H1 (cell line): ENCODE measurements around the gene BCL6B. TPM values are rescaled to one million over a fixed set of nuclear protein-coding genes. Genes with fewer than 3 reads are reported as not detected.

Source experiments
- CTCF ChIA-PET: fragments of 300-600 bp; sonication (Branson Sonifier 250); formaldehyde crosslinking; loops from one replicate; lab custom pipeline; 2021; ENCODE audit not compliant: partially characterized antibody; lab: Charles Lee
- POLR2A ChIA-PET: fragments of 300-600 bp; sonication (Branson Sonifier 250); formaldehyde crosslinking; loops from one replicate; lab custom pipeline; 2021; ENCODE audit warnings: inconsistent platforms; ENCODE audit not compliant: partially characterized antibody; lab: Charles Lee
- DNase-seq, 2 experiments: peaks; one replicate each; pipeline versions ENCODE4 v3.0.0 to v3.0.0-alpha.2; 2010 to 2022; ENCODE audit warnings: low spot score in 2 of 2, low read depth in 1 of 2, mixed read lengths in 1 of 2
- FAIRE-seq: peaks from 2 replicates; lab custom pipeline; 2011; peaks lifted over from hg19 to GRCh38; lab: Jason Lieb, UNC
- H2AFZ ChIP-seq: 2 replicates; pipeline ENCODE4 v1.8.1; 2012; ENCODE audit warnings: low read length, inconsistent platforms
- H2AK5ac ChIP-seq: 2 replicates; pipeline ENCODE4 v1.6.1; 2013; ENCODE audit warnings: low read depth, low read length
- H2BK120ac ChIP-seq: replicated peaks from 2 replicates; pipeline ENCODE3; 2013; ENCODE audit warnings: low read depth, low read length, inconsistent platforms
- H2BK12ac ChIP-seq: 2 replicates; pipeline ENCODE4 v1.6.1; 2013; ENCODE audit warnings: low read depth, low read length
- H2BK15ac ChIP-seq: 2 replicates; pipeline ENCODE4 v1.6.1; 2013; ENCODE audit warnings: low read length
- H2BK20ac ChIP-seq: 2 replicates; pipeline ENCODE4 v1.6.1; 2013; ENCODE audit warnings: low read length
- H2BK5ac ChIP-seq: 2 replicates; pipeline ENCODE4 v1.6.1; 2013; ENCODE audit warnings: low read depth, low read length
- H3K14ac ChIP-seq: 2 replicates; pipeline ENCODE4 v1.6.1; 2013; ENCODE audit warnings: inconsistent platforms; ENCODE audit not compliant: insufficient read length
- H3K18ac ChIP-seq: 2 replicates; pipeline ENCODE4 v1.6.1; 2013; ENCODE audit warnings: low read length; ENCODE audit errors: extremely low read depth
- H3K23ac ChIP-seq: 2 replicates; pipeline ENCODE4 v1.6.1; 2013; ENCODE audit warnings: inconsistent platforms; ENCODE audit not compliant: insufficient read length
- H3K23me2 ChIP-seq: 2 replicates; pipeline ENCODE4 v1.6.1; 2013; ENCODE audit warnings: low read depth, low read length
- H3K27ac ChIP-seq: 2 replicates; pipeline ENCODE4 v1.6.1; 2011; ENCODE audit warnings: low read depth, low read length, inconsistent platforms
- H3K27me3 ChIP-seq, 4 experiments: replicated peaks in 1 of 4; 1 replicate in 1 of 4; 2 replicates in 3 of 4; pipeline versions ENCODE4 v1.6.1 to v1.8.1; 2011 to 2013; ENCODE audit warnings: low read length in 3 of 4, mild to moderate bottlenecking in 3 of 4, inconsistent platforms in 2 of 4, mixed read lengths in 2 of 4, moderate library complexity in 1 of 4; ENCODE audit not compliant: control insufficient read depth in 3 of 4, insufficient read depth in 3 of 4; ENCODE audit errors: extremely low read depth in 1 of 4
- H3K36me3 ChIP-seq, 4 experiments: 2 replicates each; pipeline versions ENCODE4 v1.6.1 to v1.8.1; 2011 to 2013; ENCODE audit warnings: mild to moderate bottlenecking in 4 of 4, low read length in 3 of 4, moderate library complexity in 2 of 4, control low read depth in 1 of 4, inconsistent platforms in 1 of 4; ENCODE audit not compliant: insufficient read depth in 4 of 4, control insufficient read depth in 2 of 4
- H3K4ac ChIP-seq: replicated peaks from 2 replicates; pipeline ENCODE3; 2013; ENCODE audit warnings: low read length, low read depth, mixed read lengths, inconsistent platforms; ENCODE audit not compliant: insufficient read length
- H3K4me1 ChIP-seq, 4 experiments: replicated peaks in 1 of 4; 1 replicate in 1 of 4; 2 replicates in 3 of 4; pipeline versions ENCODE4 v1.6.1 to v1.8.1; 2011 to 2013; ENCODE audit warnings: low read length in 3 of 4, inconsistent platforms in 2 of 4, mixed read lengths in 1 of 4; ENCODE audit not compliant: insufficient read depth in 4 of 4, control insufficient read depth in 3 of 4
- H3K4me2 ChIP-seq, 2 experiments: 2 replicates each; pipeline versions ENCODE4 v1.6.1 to v1.8.1; 2011 to 2013; ENCODE audit warnings: low read depth in 2 of 2, low read length in 2 of 2, control low read depth in 1 of 2, inconsistent platforms in 1 of 2, mild to moderate bottlenecking in 1 of 2; ENCODE audit not compliant: insufficient read depth in 1 of 2
- H3K4me3 ChIP-seq, 4 experiments: fragments of 200-600, 300-600 bp in 1 of 4; sonication (generic), shearing (Covaris generic), sonication (Bioruptor Twin) in 1 of 4; 2 replicates each; pipeline versions ENCODE4 v1.5.1 to v1.8.1; 2011 to 2016; ENCODE audit warnings: low read length in 4 of 4, low read depth in 3 of 4, control low read depth in 2 of 4, inconsistent platforms in 2 of 4, mild to moderate bottlenecking in 2 of 4, mixed read lengths in 1 of 4, moderate library complexity in 1 of 4; ENCODE audit not compliant: insufficient read depth in 2 of 4; ENCODE audit errors: extremely low read depth in 1 of 4
- H3K56ac ChIP-seq: replicated peaks from 2 replicates; pipeline ENCODE3; 2013; ENCODE audit warnings: low read depth, mild to moderate bottlenecking, mixed read lengths, low read length, inconsistent platforms; ENCODE audit not compliant: insufficient read length
- H3K79me1 ChIP-seq: 2 replicates; pipeline ENCODE4 v1.6.1; 2013; ENCODE audit warnings: low read depth, low read length, control low read depth
- H3K79me2 ChIP-seq, 2 experiments: 2 replicates each; pipeline versions ENCODE4 v1.6.1 to v1.8.1; 2012 to 2013; ENCODE audit warnings: low read length in 2 of 2, mild to moderate bottlenecking in 2 of 2, inconsistent platforms in 1 of 2; ENCODE audit not compliant: insufficient read depth in 2 of 2, control insufficient read depth in 1 of 2
- H3K9ac ChIP-seq, 4 experiments: replicated peaks in 1 of 4; 1 replicate in 1 of 4; 2 replicates in 3 of 4; pipeline versions ENCODE4 v1.6.1 to v1.8.1; 2011 to 2013; ENCODE audit warnings: low read depth in 3 of 4, low read length in 3 of 4, control low read depth in 2 of 4, mild to moderate bottlenecking in 2 of 4, moderate library complexity in 2 of 4, inconsistent platforms in 1 of 4; ENCODE audit errors: extremely low read depth in 1 of 4
- H3K9me3 ChIP-seq, 2 experiments: 2 replicates each; pipeline versions ENCODE4 v1.6.1 to v1.8.1; 2012 to 2013; ENCODE audit warnings: mild to moderate bottlenecking in 2 of 2, moderate library complexity in 2 of 2, control low read depth in 1 of 2, inconsistent platforms in 1 of 2, low read depth in 1 of 2, low read length in 1 of 2, mixed read lengths in 1 of 2; ENCODE audit not compliant: insufficient read depth in 2 of 2
- H4K20me1 ChIP-seq, 2 experiments: replicated peaks in 1 of 2; 2 replicates each; pipeline versions ENCODE3 to v1.8.1; 2011 to 2013; ENCODE audit warnings: inconsistent platforms in 2 of 2, low read length in 2 of 2, mild to moderate bottlenecking in 1 of 2; ENCODE audit not compliant: insufficient read depth in 2 of 2, control insufficient read depth in 1 of 2
- H4K5ac ChIP-seq: 2 replicates; pipeline ENCODE4 v1.6.1; 2013; ENCODE audit warnings: low read length, low read depth, mixed read lengths, inconsistent platforms; ENCODE audit not compliant: insufficient read length
- H4K8ac ChIP-seq: 2 replicates; pipeline ENCODE4 v1.8.0; 2013; ENCODE audit warnings: mild to moderate bottlenecking, moderate library complexity, low read length, inconsistent platforms; ENCODE audit not compliant: insufficient read depth; ENCODE audit errors: extremely low read depth
- H4K91ac ChIP-seq: replicated peaks from 2 replicates; pipeline ENCODE3; 2013; ENCODE audit warnings: low read length, mixed read lengths, inconsistent platforms; ENCODE audit not compliant: insufficient read length
- CBX8 ChIP-seq: fragments of 300-800, 300-1000 bp; sonication (generic); IDR thresholded peaks from 2 replicates; pipeline ENCODE4 v1.7.1; 2016; ENCODE audit warnings: low read depth, low read length, borderline replicate concordance
- CEBPB ChIP-seq: IDR thresholded peaks from 2 replicates; pipeline ENCODE4 v1.6.1; 2012; ENCODE audit warnings: low read depth, low read length
- CHD1 ChIP-seq: IDR thresholded peaks from 2 replicates; pipeline ENCODE4 v1.6.1; 2012; ENCODE audit warnings: low read depth, low read length, improper control_type of control experiment
- CTBP2 ChIP-seq: IDR thresholded peaks from 2 replicates; pipeline ENCODE4 v1.7.0; 2011; ENCODE audit warnings: borderline replicate concordance, mild to moderate bottlenecking, moderate library complexity, mixed read lengths, low read length; ENCODE audit not compliant: insufficient read depth, insufficient read length
- KDM4A ChIP-seq: IDR thresholded peaks from one replicate; pipeline ENCODE4 v1.7.1; 2012; ENCODE audit warnings: low read depth, mild to moderate bottlenecking, moderate library complexity, low read length, inconsistent platforms; ENCODE audit not compliant: severe bottlenecking
- PHF8 ChIP-seq: fragments of 200-600 bp; sonication (generic); conservative IDR thresholded peaks from 2 replicates; pipeline ENCODE4 v1.7.1; 2012; ENCODE audit warnings: low read depth, mild to moderate bottlenecking, inconsistent platforms, low read length, moderate library complexity
- RXRA ChIP-seq: IDR thresholded peaks from 2 replicates; pipeline ENCODE4 v1.6.1; 2011; ENCODE audit warnings: low read depth, mild to moderate bottlenecking, low read length, moderate library complexity; ENCODE audit not compliant: insufficient read depth
- SIN3A ChIP-seq, 2 experiments: IDR thresholded peaks in 1 of 2; conservative IDR thresholded peaks in 1 of 2; 2 replicates each; pipeline ENCODE4 v1.6.1; 2011 to 2012; ENCODE audit warnings: low read length in 2 of 2, improper control_type of control experiment in 1 of 2, low read depth in 1 of 2, mild to moderate bottlenecking in 1 of 2
- TAF1 ChIP-seq: IDR thresholded peaks from 2 replicates; pipeline ENCODE4 v1.6.1; 2011; ENCODE audit warnings: mild to moderate bottlenecking, low read depth, low read length
- TAF7 ChIP-seq: optimal IDR thresholded peaks from 2 replicates; pipeline ENCODE3; 2011; ENCODE audit warnings: low read depth, mild to moderate bottlenecking, inconsistent platforms, low read length, moderate library complexity, borderline replicate concordance
- WGBS, 2 experiments: shearing (Covaris generic) in 1 of 2; methylation state at CpG; one replicate each; pipeline versions ENCODE4 v1.1.6 to v1.1.7; 2013 to 2015; ENCODE audit warnings: low lambda C conversion rate in 2 of 2, mixed read lengths in 2 of 2, inconsistent platforms in 1 of 2, low coverage in 1 of 2, missing lambda C conversion rate in 1 of 2; ENCODE audit not compliant: insufficient replicate concordance in 2 of 2, insufficient coverage in 1 of 2, insufficient read length in 1 of 2; ENCODE audit errors: extremely low coverage in 1 of 2, missing lambda C conversion rate in 1 of 2; 5-methylcytosine and 5-hydroxymethylcytosine counted together
- polyA plus RNA-seq, 7 experiments: library from polyadenylated mRNA; depleted of rRNA in 3 of 7; stranded (reverse) in 5 of 7; unstranded in 2 of 7; fragments of >200 nt in 5 of 7; fragments of 200-250 nt in 2 of 7; gene quantifications; 1 replicate in 5 of 7; 2 replicates in 1 of 7; 4 replicates in 1 of 7; pipeline versions ENCODE4 v1.2.1 to v1.2.3, GENCODE V29; 2011 to 2013; ENCODE audit warnings: missing spikeins in 2 of 7, mixed read lengths in 2 of 7
- total RNA-seq: library from RNA; stranded (reverse); fragmentation: NEBNext Ultra II Directional; extraction: Animal tissue kit (Norgen Biotek cat#: 25700); gene quantifications from 2 replicates; pipeline ENCODE4 v1.2.1, GENCODE V29; 2021

Gene BCL6B
- total and polyA plus RNA-seq, 2 of the 8 experiments (the other 6 are each of a cell fraction or from before 2014, with no cell fraction given) = 6.6 to 8.7 TPM

DNA sequence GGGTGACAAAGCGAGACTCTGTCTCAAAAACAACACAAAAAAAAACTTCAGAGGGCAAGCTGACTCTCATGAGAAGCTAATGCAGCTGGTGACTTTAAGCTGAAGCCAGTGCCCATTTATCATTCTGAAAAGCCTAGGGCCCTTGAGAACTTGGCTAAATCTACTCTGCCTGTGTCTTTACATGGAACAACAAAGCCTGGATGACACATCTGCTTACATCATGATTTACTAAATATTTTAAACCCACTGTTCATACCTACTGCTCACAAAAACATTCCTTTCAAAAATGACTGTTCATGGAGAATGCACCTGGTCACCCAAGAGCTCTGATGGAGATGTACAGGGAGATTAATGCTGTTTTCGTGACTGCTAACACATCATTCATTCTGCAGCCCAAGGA lies 33.1 kb upstream of the BCL6B start:
- POLR2A ChIA-PET = no interaction called here
- H3K79me1 ChIP-seq = no peaks in the 10 kb centered on the region
- TF ChIP-seq TAF7 (no peak), CEBPB (no peak), CBX8 (no peak), TAF1 (no peak), PHF8 (no peak), RXRA (no peak), SIN3A (conservative IDR thresholded peaks at IDR 0.05 in 1 of 2, IDR thresholded peaks at IDR 0.05 in 1 of 2; ENCODE audit: low read depth in 1 of 2, low read length in 2 of 2) (no peak), KDM4A (no peak), CHD1 (no peak), CTBP2 (no peak)
- no peak overlapping the region for H3K18ac ChIP-seq
- H2AK5ac ChIP-seq = no peak overlapping the region
- no peaks in the 10 kb centered on the region for H3K9me3 ChIP-seq
- no peak overlapping the region for H2BK120ac ChIP-seq
- WGBS, 2 experiments = 95% methylated on average over 2 of the region's 2 CpGs; no CpG with 5 or more reads in 1 of the 2 experiments
- H3K4me2 ChIP-seq = no peak overlapping the region
- H3K27me3 ChIP-seq = peaks cover 0 to 15% (median 9%) of the 10 kb centered on the region in 4 experiments; a peak in 6 of 7 replicates
- H4K20me1 ChIP-seq = no peaks in the 10 kb centered on the region
- FAIRE-seq (no peak), DNase-seq (no peak)
- H3K4me3 ChIP-seq = no peak overlapping the region
- H3K23me2 ChIP-seq = no peaks in the 10 kb centered on the region; the same call in 1 of the 2 replicates
- no peak overlapping the region for H4K5ac ChIP-seq
- H3K14ac ChIP-seq = no peak overlapping the region
- no peak overlapping the region for H2BK5ac ChIP-seq
- H3K4ac ChIP-seq = no peak overlapping the region
- H3K36me3 ChIP-seq = no peaks in the 10 kb centered on the region
- H2AFZ ChIP-seq = no peak overlapping the region
- no peaks in the 10 kb centered on the region for H3K4me1 ChIP-seq
- H2BK15ac ChIP-seq = no peak overlapping the region
- CTCF ChIA-PET = interaction anchor here (0.7 to 2.8 kb wide), 6 partner anchors 11 to 79 kb away, joined by 3 to 16 read pairs (median 5); no protein-coding TSS in a partner anchor
- H3K27ac ChIP-seq = no peak overlapping the region
- H3K23ac ChIP-seq = no peak overlapping the region
- no peak overlapping the region for H4K91ac ChIP-seq
- no peak overlapping the region for H3K56ac ChIP-seq
- no peak overlapping the region for H2BK20ac ChIP-seq
- H2BK12ac ChIP-seq = no peak overlapping the region
- no peaks in the 10 kb centered on the region for H3K79me2 ChIP-seq
- no peak overlapping the region for H3K9ac ChIP-seq
- H4K8ac ChIP-seq = no peak overlapping the region
